Right cardiac atrium (tissue), 5 donors: Measurements from ENCODE around the gene BAX. TPM values are rescaled to one million over a fixed set of nuclear protein-coding genes. Genes with fewer than 3 reads are reported as not detected.

Experiments used
- ATAC-seq, 2 donors: fragments of 200-7000 bp; cut with Tn5 transposase; one replicate each; pipeline versions ENCODE4 v1.8.0 to v1.9.1; 2020; ENCODE audit warnings: moderate library complexity in 2 of 2, mild to moderate bottlenecking in 1 of 2
- DNase-seq, 3 donors: peaks; one replicate each; pipeline ENCODE4 v3.0.0-alpha.2; 2020
- H3K27ac ChIP-seq: one replicate; pipeline ENCODE4 v1.5.1; 2013; ENCODE audit warnings: mild to moderate bottlenecking, low read length, control low read depth, moderate library complexity
- H3K27me3 ChIP-seq: one replicate; pipeline ENCODE4 v1.6.1; 2013; ENCODE audit not compliant: control insufficient read depth, insufficient read depth
- H3K4me1 ChIP-seq: one replicate; pipeline ENCODE4 v1.6.1; 2013; ENCODE audit warnings: low read length; ENCODE audit not compliant: control insufficient read depth, insufficient read depth
- H3K4me3 ChIP-seq: one replicate; pipeline ENCODE4 v1.5.1; 2013; ENCODE audit warnings: low read length, control low read depth
- H3K9me3 ChIP-seq: one replicate; pipeline ENCODE4 v1.6.1; 2013; ENCODE audit warnings: low read length; ENCODE audit not compliant: control insufficient read depth
- WGBS: extraction: QIAGEN DNeasy Blood & Tissue Kit; methylation state at CpG from one replicate; pipeline ENCODE4 v1.1.7; 2013; 5-methylcytosine and 5-hydroxymethylcytosine counted together
- intact Hi-C, 4 donors: fragments of 100-400 bp; cut with DNase I; formaldehyde crosslinking; loops; one replicate each; pipeline versions ENCODE4 v1.11.0 to v1.14.0; 2022 to 2023
- microRNA-seq, 2 donors: library from miRNA; unstranded; fragments of <30 nt; microRNA quantifications; one replicate each; pipeline ENCODE4 v1.2.0, GENCODE V29; 2020 to 2021
- polyA plus RNA-seq: library from polyadenylated mRNA; stranded (reverse); fragments of 200-250 nt; gene quantifications from one replicate; pipeline ENCODE4 v1.2.3, GENCODE V29; 2013
- total RNA-seq, 4 donors: library from RNA; stranded (reverse); fragmentation: NEBNext Ultra II Directional; extraction: Animal tissue kit (Norgen Biotek cat#: 25700); gene quantifications; one replicate each; pipeline ENCODE4 v1.2.1, GENCODE V29; 2021
- donor health status: healthy with polysubstance abuse.
- donor health status: DM: no; HTN: yes; CAD: no.
- donor health status: DM: no; HTN: no; CAD: no.
- donor health status: DM: no; HTN: yes; CAD: no; lungs with severe emphysema.
- donor health status: DM: yes; HTN: yes; CAD: no.

The BAX gene
- total and polyA plus RNA-seq, 5 donors: 23.8 to 34.6 (median 26.6) TPM

- H3K27ac ChIP-seq: no peak overlapping the region
- no peaks in the 10 kb centered on the region for H3K27me3 ChIP-seq
- H3K4me1 ChIP-seq: no peaks in the 10 kb centered on the region
- H3K9me3 ChIP-seq: no peaks in the 10 kb centered on the region
- peak; percentile 37 to 39 for ATAC-seq
- peak in 1 of 3 donors; percentile 68 for DNase-seq
- intact Hi-C loops: no loop called here
- WGBS: 56% methylated on average over 16 of the region's 16 CpGs
- no peak overlapping the region for H3K4me3 ChIP-seq
Observed at GRCh38 chr19:48999481-49000325, 45.0 kb downstream of the BAX start.

- no peaks in the 10 kb centered on the region for H3K9me3 ChIP-seq
- no peak for ATAC-seq
- no peaks in the 10 kb centered on the region for H3K27me3 ChIP-seq
- WGBS: 98% methylated on average over 15 of the region's 15 CpGs
- no peak for DNase-seq
- H3K27ac ChIP-seq: no peak overlapping the region
- H3K4me3 ChIP-seq: no peak overlapping the region
- H3K4me1 ChIP-seq: no peaks in the 10 kb centered on the region
- intact Hi-C loops: no loop called here
Observed at GRCh38 chr19:49004133-49004532, 49.5 kb downstream of the BAX start.

- ATAC-seq: no peak
- Histone ChIP-seq H3K4me3 (no peak overlapping the region), H3K27ac (no peak overlapping the region), H3K4me1 (no peaks in the 10 kb centered on the region), H3K9me3 (no peaks in the 10 kb centered on the region), H3K27me3 (no peaks in the 10 kb centered on the region)
- intact Hi-C loops: no loop called here
- no peak for DNase-seq
- 96% methylated on average over 7 of the region's 7 CpGs for WGBS
Observed at GRCh38 chr19:49004964-49005614, 50.4 kb downstream of the BAX start.

GRCh38 chr19:49006905-49007304 is 52.2 kb downstream of the BAX start:
- intact Hi-C loops: no loop called here
- no peak for ATAC-seq

GRCh38 chr19:49009828-49010227 is 55.2 kb downstream of the BAX start:
- Histone ChIP-seq H3K9me3 (no peaks in the 10 kb centered on the region), H3K4me1 (no peaks in the 10 kb centered on the region), H3K27ac (no peak overlapping the region), H3K27me3 (no peaks in the 10 kb centered on the region), H3K4me3 (no peak overlapping the region)
- no peak for ATAC-seq
- intact Hi-C loops: no loop called here
- DNase-seq: no peak
- whole genome bisulfite sequencing: 94% methylated on average over 18 of the region's 18 CpGs

More at GRCh38 chr19:49006905-49007304, 52.2 kb downstream of the BAX start:
- WGBS: 97% methylated on average over 22 of the region's 22 CpGs
- Histone ChIP-seq H3K9me3 (no peaks in the 10 kb centered on the region), H3K4me1 (no peaks in the 10 kb centered on the region), H3K27ac (no peak overlapping the region), H3K4me3 (no peak overlapping the region), H3K27me3 (no peaks in the 10 kb centered on the region)
- DNase-seq: no peak

- Histone ChIP-seq H3K27ac (no peak overlapping the region), H3K27me3 (no peaks in the 10 kb centered on the region), H3K4me3 (no peak overlapping the region), H3K9me3 (no peaks in the 10 kb centered on the region), H3K4me1 (no peaks in the 10 kb centered on the region)
- intact Hi-C loops: no loop called here
- 92% methylated on average over 18 of the region's 18 CpGs for WGBS
- DNase-seq: no peak
- no peak for ATAC-seq
Observed at GRCh38 chr19:49010453-49010852, 55.8 kb downstream of the BAX start.

- no peak overlapping the region for H3K4me3 ChIP-seq
- H3K9me3 ChIP-seq: no peaks in the 10 kb centered on the region
- no peaks in the 10 kb centered on the region for H3K27me3 ChIP-seq
- ATAC-seq: no peak
- no peaks in the 10 kb centered on the region for H3K4me1 ChIP-seq
- no peak overlapping the region for H3K27ac ChIP-seq
- 85% methylated on average over 17 of the region's 17 CpGs for WGBS
- DNase-seq: no peak
- intact Hi-C loops: no loop called here
Observed at GRCh38 chr19:49011194-49011593, 56.5 kb downstream of the BAX start.

Small RNAs within 50 kb of the gene (microRNA-seq; reads per million reads assigned to microRNA genes)
- 0 reads per million in 2 donors for gene MIR6798

Other genes starting within 250 kb of the BAX start
- gene MAMSTR, start 235.2 kb upstream of the BAX start, total RNA-seq: 1 to 10 TPM; 1.6 to 5.7 (median 3.5) TPM
- gene MAMSTR, start 235.2 kb upstream of the BAX start, polyA plus RNA-seq: 4.0 TPM
- gene RASIP1, start 214.3 kb upstream of the BAX start, total RNA-seq: 10 to 100 TPM; 13.8 to 19.6 (median 17.5) TPM
- 20.4 TPM for gene RASIP1, start 214.3 kb upstream of the BAX start, polyA plus RNA-seq
- under 1 TPM; 0.18 to 0.54 (median 0.38) TPM for gene IZUMO1, start 208.0 kb upstream of the BAX start, total RNA-seq
- 0.34 TPM for gene IZUMO1, start 208.0 kb upstream of the BAX start, polyA plus RNA-seq
- gene FUT1, start 202.2 kb upstream of the BAX start, total RNA-seq: 1 to 10 TPM; 2.2 to 4.0 (median 2.6) TPM
- 3.0 TPM for gene FUT1, start 202.2 kb upstream of the BAX start, polyA plus RNA-seq
- gene FGF21, start 199.4 kb upstream of the BAX start, total RNA-seq: not detected
- gene FGF21, start 199.4 kb upstream of the BAX start, polyA plus RNA-seq: not detected
- 10 to 100 TPM; 24.6 to 46.7 (median 37.9) TPM for gene BCAT2, start 143.8 kb upstream of the BAX start, total RNA-seq
- 39.7 TPM for gene BCAT2, start 143.8 kb upstream of the BAX start, polyA plus RNA-seq
- gene HSD17B14, start 118.4 kb upstream of the BAX start, total RNA-seq: 1 to 10 TPM; 4.0 to 7.6 (median 5.5) TPM
- gene HSD17B14, start 118.4 kb upstream of the BAX start, polyA plus RNA-seq: 4.0 TPM
- gene PLEKHA4, start 86.3 kb upstream of the BAX start, total RNA-seq: 10 to 100 TPM; 37.4 to 50.2 (median 44.0) TPM
- gene PLEKHA4, start 86.3 kb upstream of the BAX start, polyA plus RNA-seq: 32.0 TPM
- 10 to 100 TPM; 60.8 to 80.2 (median 70.9) TPM for gene PPP1R15A, start 82.5 kb upstream of the BAX start, total RNA-seq
- 156 TPM for gene PPP1R15A, start 82.5 kb upstream of the BAX start, polyA plus RNA-seq
- gene TULP2, start 56.1 kb upstream of the BAX start, total RNA-seq: 1 to 10 TPM in 1 of 4 donors, under 1 TPM in 2, not detected in 1; 0.40 to 1.4 (median 0.46) TPM
- 0.07 TPM for gene TULP2, start 56.1 kb upstream of the BAX start, polyA plus RNA-seq
- gene NUCB1, start 54.6 kb upstream of the BAX start, total RNA-seq: 100 to 1,000 TPM; 275 to 327 (median 307) TPM
- 213 TPM for gene NUCB1, start 54.6 kb upstream of the BAX start, polyA plus RNA-seq
- under 1 TPM in 1 of 4 donors, not detected in 3; 0.31 TPM for gene DHDH, start 21.2 kb upstream of the BAX start, total RNA-seq
- gene DHDH, start 21.2 kb upstream of the BAX start, polyA plus RNA-seq: not detected
- gene FTL, start 10.4 kb downstream of the BAX start, total RNA-seq: 1,000 to 10,000 TPM; 1,459 to 1,840 (median 1,541) TPM
- gene FTL, start 10.4 kb downstream of the BAX start, polyA plus RNA-seq: 1,675 TPM
- 10 to 100 TPM; 62.7 to 95.9 (median 89.0) TPM for gene GYS1, start 38.4 kb downstream of the BAX start, total RNA-seq
- gene GYS1, start 38.4 kb downstream of the BAX start, polyA plus RNA-seq: 61.4 TPM
- 10 to 100 TPM; 39.4 to 47.3 (median 45.4) TPM for gene RUVBL2, start 39.0 kb downstream of the BAX start, total RNA-seq
- 54.5 TPM for gene RUVBL2, start 39.0 kb downstream of the BAX start, polyA plus RNA-seq
- not detected for gene LHB, start 62.2 kb downstream of the BAX start, total RNA-seq
- gene LHB, start 62.2 kb downstream of the BAX start, polyA plus RNA-seq: not detected
- gene CGB3, start 69.5 kb downstream of the BAX start, total RNA-seq: not detected
- not detected for gene CGB3, start 69.5 kb downstream of the BAX start, polyA plus RNA-seq
- gene CGB2, start 77.0 kb downstream of the BAX start, total RNA-seq: not detected
- gene CGB2, start 77.0 kb downstream of the BAX start, polyA plus RNA-seq: not detected
- gene CGB1, start 82.0 kb downstream of the BAX start, total RNA-seq: not detected
- not detected for gene CGB1, start 82.0 kb downstream of the BAX start, polyA plus RNA-seq
- not detected for gene CGB5, start 89.0 kb downstream of the BAX start, total RNA-seq
- gene CGB5, start 89.0 kb downstream of the BAX start, polyA plus RNA-seq: not detected
- not detected for gene CGB8, start 94.2 kb downstream of the BAX start, total RNA-seq
- not detected for gene CGB8, start 94.2 kb downstream of the BAX start, polyA plus RNA-seq
- gene CGB7, start 102.9 kb downstream of the BAX start, total RNA-seq: under 1 TPM in 1 of 4 donors, not detected in 3; 0.26 TPM
- 0.07 TPM for gene CGB7, start 102.9 kb downstream of the BAX start, polyA plus RNA-seq
- gene NTF4, start 109.9 kb downstream of the BAX start, total RNA-seq: under 1 TPM in 3 of 4 donors, not detected in 1; 0.37 to 0.53 (median 0.41) TPM
- 2.2 TPM for gene NTF4, start 109.9 kb downstream of the BAX start, polyA plus RNA-seq
- 1 to 10 TPM; 1.2 to 1.5 (median 1.4) TPM for gene KCNA7, start 117.8 kb downstream of the BAX start, total RNA-seq
- 2.8 TPM for gene KCNA7, start 117.8 kb downstream of the BAX start, polyA plus RNA-seq
- gene SNRNP70, start 130.6 kb downstream of the BAX start, total RNA-seq: 100 to 1,000 TPM; 117 to 146 (median 132) TPM
- gene SNRNP70, start 130.6 kb downstream of the BAX start, polyA plus RNA-seq: 144 TPM
- gene LIN7B, start 159.5 kb downstream of the BAX start, total RNA-seq: 10 to 100 TPM; 18.0 to 23.6 (median 19.7) TPM
- gene LIN7B, start 159.5 kb downstream of the BAX start, polyA plus RNA-seq: 33.4 TPM
- 1 to 10 TPM; 1.2 to 2.1 (median 1.7) TPM for gene C19orf73, start 164.3 kb downstream of the BAX start, total RNA-seq
- 3.3 TPM for gene C19orf73, start 164.3 kb downstream of the BAX start, polyA plus RNA-seq
- gene PPFIA3, start 164.7 kb downstream of the BAX start, total RNA-seq: 10 to 100 TPM in 3 of 4 donors, 1 to 10 TPM in 1; 9.5 to 11.9 (median 10.9) TPM
- 13.2 TPM for gene PPFIA3, start 164.7 kb downstream of the BAX start, polyA plus RNA-seq
- gene HRC, start 200.5 kb downstream of the BAX start, total RNA-seq: 100 to 1,000 TPM; 505 to 682 (median 577) TPM
- gene HRC, start 200.5 kb downstream of the BAX start, polyA plus RNA-seq: 712 TPM
- 10 to 100 TPM; 28.3 to 36.4 (median 33.6) TPM for gene TRPM4, start 202.9 kb downstream of the BAX start, total RNA-seq
- 32.5 TPM for gene TRPM4, start 202.9 kb downstream of the BAX start, polyA plus RNA-seq